GM18520 (cell line): Measurements from ENCODE around the gene ATXN2L.

ENCODE experiments used
- ATAC-seq: cut with Tn5 transposase; IDR thresholded peaks from one replicate; pipeline ENCODE4 v1.9.1; 2021; ENCODE audit not compliant: unreplicated experiment

The ATXN2L gene

GRCh38 chr16:28835864-28836760, 13.3 kb downstream of the ATXN2L start:
- ATAC-seq, result no peak

- no peak for ATAC-seq
Measured at GRCh38 chr16:28836761-28837064, 13.9 kb downstream of the ATXN2L start.

- ATAC-seq, result no peak
Measured at GRCh38 chr16:28837672-28838557, 15.1 kb downstream of the ATXN2L start.

- ATAC-seq, result no peak
Measured at GRCh38 chr16:28838558-28838918, 15.7 kb downstream of the ATXN2L start.

- no peak for ATAC-seq
Measured at GRCh38 chr16:28839004-28839639, 16.3 kb downstream of the ATXN2L start.

GRCh38 chr16:28839899-28840298, 17.1 kb downstream of the ATXN2L start:
- no peak for ATAC-seq

GRCh38 chr16:28842696-28843095, 19.9 kb downstream of the ATXN2L start:
- no peak for ATAC-seq

GRCh38 chr16:28843766-28844165, 21.0 kb downstream of the ATXN2L start:
- no peak for ATAC-seq

GRCh38 chr16:28844226-28844885, 21.6 kb downstream of the ATXN2L start:
- ATAC-seq, result no peak

GRCh38 chr16:28845293-28845692, 22.5 kb downstream of the ATXN2L start:
- no peak for ATAC-seq

GRCh38 chr16:28845761-28846079, 22.9 kb downstream of the ATXN2L start:
- no peak for ATAC-seq

- peak; percentile 87 for ATAC-seq
Measured at GRCh38 chr16:28846080-28846932, 23.5 kb downstream of the ATXN2L start, which contains the start of gene TUFM. Gene TUFM (minus strand): TSS chr16:28846348. CDS start chr16:28846269, 79 bp downstream.

GRCh38 chr16:28846933-28847273, 24.1 kb downstream of the ATXN2L start:
- ATAC-seq, result no peak

- ATAC-seq, result no peak
Measured at GRCh38 chr16:28858421-28858820, 35.6 kb downstream of the ATXN2L start.

GRCh38 chr16:28859326-28859725, 36.5 kb downstream of the ATXN2L start:
- ATAC-seq, result no peak

- ATAC-seq, result no peak
Measured at GRCh38 chr16:28863929-28864793, 41.4 kb downstream of the ATXN2L start.

GRCh38 chr16:28865001-28865688, 42.3 kb downstream of the ATXN2L start:
- no peak for ATAC-seq

- ATAC-seq, result no peak
Measured at GRCh38 chr16:28865722-28866453, 43.1 kb downstream of the ATXN2L start.
